Iris pigment epithelial cell (primary cell): ENCODE data around the gene RPL18.
A peak's percentile ranks its signal among the peaks of the same experiment; 100 is the strongest.

Experiments used
- DNase-seq: peaks from one replicate; pipeline ENCODE4 v3.0.0-alpha.2; 2011; ENCODE audit warnings: low read depth

RPL18 gene

GRCh38 chr19:48629599-48630295 is 10.8 kb upstream of the RPL18 start:
- peak; percentile 67 for DNase-seq

- DNase-seq, result no peak
These were observed 10.3 kb upstream of the RPL18 start for GRCh38 chr19:48629297-48629598.

- no peak for DNase-seq
These were observed 9.7 kb upstream of the RPL18 start for GRCh38 chr19:48628486-48629296.

- DNase-seq, result no peak
These were observed 8.9 kb upstream of the RPL18 start for GRCh38 chr19:48627865-48628314.

GRCh38 chr19:48627201-48627864 is 8.4 kb upstream of the RPL18 start:
- DNase-seq, result no peak

- no peak for DNase-seq
These were observed 6.9 kb upstream of the RPL18 start for GRCh38 chr19:48625891-48626327.

GRCh38 chr19:48624791-48625723 is 6.1 kb upstream of the RPL18 start:
- DNase-seq, result no peak

- peak; percentile 98 for DNase-seq
These were observed 5.2 kb upstream of the RPL18 start for GRCh38 chr19:48624067-48624594.

GRCh38 chr19:48623556-48624066 is 4.6 kb upstream of the RPL18 start:
- DNase-seq, result no peak

- no peak for DNase-seq
These were observed 961 bp upstream of the RPL18 start for GRCh38 chr19:48619692-48620585.

GRCh38 chr19:48618278-48618915 is 581 bp downstream of the RPL18 start:
- no peak for DNase-seq

- DNase-seq, result no peak
These were observed 1.6 kb downstream of the RPL18 start for GRCh38 chr19:48617146-48617937.

- DNase-seq, result no peak
These were observed 2.4 kb downstream of the RPL18 start for GRCh38 chr19:48616491-48617056.

- DNase-seq, result no peak
These were observed 2.9 kb downstream of the RPL18 start for GRCh38 chr19:48616041-48616436.

GRCh38 chr19:48615231-48616040 is 3.5 kb downstream of the RPL18 start:
- no peak for DNase-seq

- no peak for DNase-seq
These were observed 4.3 kb downstream of the RPL18 start, which contains the start of gene FAM83E for GRCh38 chr19:48614436-48615230. Gene FAM83E, minus strand, starts transcription at chr19:48615076. Its CDS starts 1,704 bp downstream, at chr19:48613372.
